ENCODE results near the gene TTC7B. TPM values are rescaled to one million over a fixed set of nuclear protein-coding genes. Genes with fewer than 3 reads are reported as not detected.

The TTC7B gene
- total and polyA plus RNA-seq, 10 of the 15 experiments (the other 5 are each of a cell fraction or from before 2014, with no cell fraction given) = under 0.01 to 1.1 (median 0.26) TPM; not detected in 2

DNA sequence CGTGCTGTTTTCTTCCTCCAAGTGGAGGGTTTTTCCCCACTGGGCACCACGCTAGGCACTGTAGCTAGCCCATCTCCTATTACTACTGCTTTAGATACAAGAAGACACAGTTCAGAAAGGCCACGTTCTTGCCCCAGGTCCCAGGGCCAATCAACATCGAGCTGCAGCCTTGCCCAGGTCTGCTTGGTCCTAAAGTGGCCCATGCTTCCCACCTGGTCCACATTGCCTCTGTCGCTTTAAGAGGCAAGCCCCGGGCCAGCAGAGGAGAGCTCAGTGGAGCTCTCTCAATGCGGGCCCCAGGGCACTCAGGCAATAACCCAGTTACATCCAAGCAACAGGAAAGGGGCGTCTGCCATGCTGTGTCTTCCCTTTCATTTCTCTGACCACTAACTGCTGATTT, 271.3 kb downstream of the TTC7B start (continued):
- no peak for TF ChIP-seq PAX8 (IDR thresholded peaks at IDR 0.05)
- TF ChIP-seq, protein P1, sequence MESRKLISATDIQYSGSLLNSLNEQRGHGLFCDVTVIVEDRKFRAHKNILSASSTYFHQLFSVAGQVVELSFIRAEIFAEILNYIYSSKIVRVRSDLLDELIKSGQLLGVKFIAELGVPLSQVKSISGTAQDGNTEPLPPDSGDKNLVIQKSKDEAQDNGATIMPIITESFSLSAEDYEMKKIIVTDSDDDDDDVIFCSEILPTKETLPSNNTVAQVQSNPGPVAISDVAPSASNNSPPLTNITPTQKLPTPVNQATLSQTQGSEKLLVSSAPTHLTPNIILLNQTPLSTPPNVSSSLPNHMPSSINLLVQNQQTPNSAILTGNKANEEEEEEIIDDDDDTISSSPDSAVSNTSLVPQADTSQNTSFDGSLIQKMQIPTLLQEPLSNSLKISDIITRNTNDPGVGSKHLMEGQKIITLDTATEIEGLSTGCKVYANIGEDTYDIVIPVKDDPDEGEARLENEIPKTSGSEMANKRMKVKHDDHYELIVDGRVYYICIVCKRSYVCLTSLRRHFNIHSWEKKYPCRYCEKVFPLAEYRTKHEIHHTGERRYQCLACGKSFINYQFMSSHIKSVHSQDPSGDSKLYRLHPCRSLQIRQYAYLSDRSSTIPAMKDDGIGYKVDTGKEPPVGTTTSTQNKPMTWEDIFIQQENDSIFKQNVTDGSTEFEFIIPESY (IDR thresholded peaks at IDR 0.05) = no peak

- H3K79me2 ChIP-seq (ENCODE audit: control insufficient read depth, insufficient read depth, low read length) = no peaks in the 10 kb centered on the region
- no peaks in the 10 kb centered on the region for H4K20me1 ChIP-seq (ENCODE audit: control insufficient read depth, insufficient read depth)
- ChIA-PET CTCF (no interaction called here), RAD21 (ENCODE audit: unreplicated experiment) (no interaction called here), POLR2A (no interaction called here), SMC1A (ENCODE audit: uncharacterized antibody, unreplicated experiment) (no interaction called here)
- ATAC-seq (no peak), DNase-seq (ENCODE audit: low read depth, low spot score) (no peak), FAIRE-seq (no peak)
- no peak overlapping the region for H3K9ac ChIP-seq (ENCODE audit: control insufficient read depth, insufficient read depth, low read length)
- intact Hi-C loops (cut with micrococcal nuclease; ENCODE audit: unreplicated experiment) (no loop called here), in situ Hi-C loops (cut with MboI) (no loop called here)
- no peaks in the 10 kb centered on the region for H3K4me1 ChIP-seq (ENCODE audit: control insufficient read depth, insufficient read depth, low read length)
- peaks cover 0 to 4% of the 10 kb centered on the region in 2 experiments; a peak in 3 of 4 replicates for H3K27me3 ChIP-seq (replicated peaks in 1 of 2; ENCODE audit: control insufficient read depth in 2 of 2, insufficient read depth in 2 of 2, low read length in 1 of 2)
- no peaks in the 10 kb centered on the region for H3K9me3 ChIP-seq (replicated peaks; ENCODE audit: control insufficient read depth, insufficient read depth, low read length)
- H3K4me2 ChIP-seq (ENCODE audit: control insufficient read depth, insufficient read depth) = no peak overlapping the region
- H3K36me3 ChIP-seq (ENCODE audit: control insufficient read depth in 2 of 2, insufficient read depth in 2 of 2, low read length in 1 of 2) = no peaks in the 10 kb centered on the region
- no peak for TF ChIP-seq RUNX3 (IDR thresholded peaks at IDR 0.05; ENCODE audit: low read length)
- no peak overlapping the region for H3K4me3 ChIP-seq
- WGBS (ENCODE audit: insufficient coverage, insufficient replicate concordance, low lambda C conversion rate, missing lambda C conversion rate) = 23% methylated on average over 9 of the region's 9 CpGs
- H2AFZ ChIP-seq (ENCODE audit: control insufficient read depth, low read depth, low read length) = no peak overlapping the region
- BruUV-seq (replicated peaks) = no TSS peak
- no peak overlapping the region for H3K27ac ChIP-seq (ENCODE audit: control insufficient read depth, insufficient read depth)
These were observed 271.7 kb downstream of the TTC7B start for GRCh38 chr14:90544566-90544965.

DNA sequence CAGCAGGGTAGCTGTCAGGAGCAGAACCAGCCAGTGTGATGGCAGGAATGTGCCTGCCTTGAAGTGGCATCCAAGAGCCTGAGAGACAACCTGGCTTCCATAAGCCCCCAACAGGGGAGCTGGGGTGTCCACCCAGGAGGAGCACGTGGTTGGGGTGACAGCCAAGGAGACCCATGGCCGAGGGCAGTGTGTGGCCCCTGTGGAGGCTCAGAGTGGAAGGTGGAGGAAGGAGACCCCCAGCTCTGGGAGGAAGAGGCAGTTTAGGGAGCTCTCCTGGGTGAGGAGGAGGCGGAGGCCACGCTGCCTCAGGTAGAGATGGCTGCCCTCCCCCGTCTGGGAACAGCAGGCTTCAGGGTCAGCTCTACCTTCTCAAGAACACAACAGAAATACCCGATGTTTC, 272.4 kb downstream of the TTC7B start:
- ChIA-PET RAD21 (ENCODE audit: unreplicated experiment) (no interaction called here), POLR2A (no interaction called here), SMC1A (ENCODE audit: uncharacterized antibody, unreplicated experiment) (no interaction called here), CTCF (no interaction called here)
- 10% methylated on average over 6 of the region's 6 CpGs for WGBS (ENCODE audit: insufficient coverage, insufficient replicate concordance, low lambda C conversion rate, missing lambda C conversion rate)
- DNase-seq (ENCODE audit: low read depth, low spot score) (no peak), FAIRE-seq (no peak), ATAC-seq (no peak)
- peaks cover 0 to 4% of the 10 kb centered on the region in 2 experiments; a peak in 3 of 4 replicates for H3K27me3 ChIP-seq (replicated peaks in 1 of 2; ENCODE audit: control insufficient read depth in 2 of 2, insufficient read depth in 2 of 2, low read length in 1 of 2)
- in situ Hi-C loops (cut with MboI) (no loop called here), intact Hi-C loops (cut with micrococcal nuclease; ENCODE audit: unreplicated experiment) (no loop called here)
- no peaks in the 10 kb centered on the region for H3K9me3 ChIP-seq (replicated peaks; ENCODE audit: control insufficient read depth, insufficient read depth, low read length)
- H3K27ac ChIP-seq (ENCODE audit: control insufficient read depth, insufficient read depth) = no peak overlapping the region
- H3K4me2 ChIP-seq (ENCODE audit: control insufficient read depth, insufficient read depth) = no peak overlapping the region
- H4K20me1 ChIP-seq (ENCODE audit: control insufficient read depth, insufficient read depth) = no peaks in the 10 kb centered on the region
- no peaks in the 10 kb centered on the region for H3K79me2 ChIP-seq (ENCODE audit: control insufficient read depth, insufficient read depth, low read length)
- no peaks in the 10 kb centered on the region for H3K36me3 ChIP-seq (ENCODE audit: control insufficient read depth in 2 of 2, insufficient read depth in 2 of 2, low read length in 1 of 2)
- no TSS peak for BruUV-seq (replicated peaks)
- TF ChIP-seq EP300 (IDR thresholded peaks at IDR 0.05; ENCODE audit: borderline replicate concordance in 1 of 2, control insufficient read depth in 1 of 2, low read depth in 2 of 2, low read length in 2 of 2) = no peak
- TF ChIP-seq HCFC1 (IDR thresholded peaks at IDR 0.05; ENCODE audit: low read length) = no peak
- TF ChIP-seq SRF (IDR thresholded peaks at IDR 0.05; ENCODE audit: low read depth in 2 of 2, low read length in 2 of 2) = no peak
- TF ChIP-seq ATF2 (IDR thresholded peaks at IDR 0.05; ENCODE audit: low read length) = no peak
- H2AFZ ChIP-seq (ENCODE audit: control insufficient read depth, low read depth, low read length) = no peak overlapping the region
- H3K4me1 ChIP-seq (ENCODE audit: control insufficient read depth, insufficient read depth, low read length) = no peaks in the 10 kb centered on the region
- no peak overlapping the region for H3K9ac ChIP-seq (ENCODE audit: control insufficient read depth, insufficient read depth, low read length)
- no peak overlapping the region for H3K4me3 ChIP-seq
